ENCODE data around the gene PCMT1.

The PCMT1 gene

GRCh38 chr6:149833651-149834050, 84.1 kb downstream of the PCMT1 start:
- Histone ChIP-seq H2AFZ (ENCODE audit: insufficient read depth, low read length, poor library complexity) (no peak overlapping the region), H3K4me1 (ENCODE audit: control insufficient read depth in 1 of 2, insufficient read depth in 2 of 2, low read length in 2 of 2) (no peaks in the 10 kb centered on the region), H3K9ac (ENCODE audit: low read length) (no peak overlapping the region), H2BK12ac (ENCODE audit: low read length) (no peak overlapping the region), H3K18ac (ENCODE audit: low read length) (no peak overlapping the region), H3K9me3 (ENCODE audit: insufficient read depth, low read depth, low read length) (peaks cover 1% of the 10 kb centered on the region), H3K27me3 (ENCODE audit: insufficient read depth, low read length) (no peaks in the 10 kb centered on the region), H3K14ac (ENCODE audit: low read length) (no peak overlapping the region), H4K12ac (ENCODE audit: low read depth, low read length) (no peak overlapping the region), H4K91ac (ENCODE audit: low read depth, low read length) (no peak overlapping the region), H3K79me2 (ENCODE audit: control insufficient read depth, insufficient read depth, low read length, poor library complexity) (no peaks in the 10 kb centered on the region), H3K4me3 (ENCODE audit: low read depth, low read length) (no peak overlapping the region), H3K4ac (ENCODE audit: low read depth, low read length) (no peak overlapping the region), H3K23ac (ENCODE audit: low read length) (no peak overlapping the region), H3K36me3 (ENCODE audit: control insufficient read depth in 1 of 2, insufficient read depth in 2 of 2, low read length in 2 of 2) (no peaks in the 10 kb centered on the region), H3K79me1 (ENCODE audit: low read length) (no peaks in the 10 kb centered on the region), H2BK5ac (ENCODE audit: low read depth, low read length, poor library complexity) (no peak overlapping the region), H3K27ac (ENCODE audit: low read depth, low read length) (no peak overlapping the region), H2BK120ac (ENCODE audit: insufficient read depth, low read length, poor library complexity) (no peak overlapping the region), H3K4me2 (ENCODE audit: low read length) (no peak overlapping the region), H2AK5ac (ENCODE audit: low read length) (no peak overlapping the region), H4K8ac (ENCODE audit: low read depth, low read length) (no peak overlapping the region)
- WGBS (ENCODE audit: extremely low coverage, insufficient coverage, insufficient read length): no CpG with 5 or more reads among the region's 3 CpGs
- DNase-seq: no peak

GRCh38 chr6:149834513-149835481, 85.3 kb downstream of the PCMT1 start:
- no peak overlapping the region for H2BK12ac ChIP-seq (ENCODE audit: low read length)
- H2AFZ ChIP-seq (ENCODE audit: insufficient read depth, low read length, poor library complexity): no peak overlapping the region
- H3K23ac ChIP-seq (ENCODE audit: low read length): no peak overlapping the region
- WGBS (ENCODE audit: extremely low coverage, insufficient coverage, insufficient read length): no CpG with 5 or more reads among the region's 5 CpGs
- no peak overlapping the region for H3K27ac ChIP-seq (ENCODE audit: low read depth, low read length)
- no peak overlapping the region for H4K12ac ChIP-seq (ENCODE audit: low read depth, low read length)
- no peak overlapping the region for H2AK5ac ChIP-seq (ENCODE audit: low read length)
- H4K8ac ChIP-seq (ENCODE audit: low read depth, low read length): no peak overlapping the region
- H3K14ac ChIP-seq (ENCODE audit: low read length): no peak overlapping the region
- peak; percentile 72 to 92 for DNase-seq
- H3K4me1 ChIP-seq (ENCODE audit: control insufficient read depth in 1 of 2, insufficient read depth in 2 of 2, low read length in 2 of 2): no peaks in the 10 kb centered on the region
- no peak overlapping the region for H2BK5ac ChIP-seq (ENCODE audit: low read depth, low read length, poor library complexity)
- H3K79me1 ChIP-seq (ENCODE audit: low read length): no peaks in the 10 kb centered on the region
- no peak overlapping the region for H3K9ac ChIP-seq (ENCODE audit: low read length)
- no peak overlapping the region for H3K4me2 ChIP-seq (ENCODE audit: low read length)
- no peak overlapping the region for H3K4ac ChIP-seq (ENCODE audit: low read depth, low read length)
- H3K79me2 ChIP-seq (ENCODE audit: control insufficient read depth, insufficient read depth, low read length, poor library complexity): no peaks in the 10 kb centered on the region
- H4K91ac ChIP-seq (ENCODE audit: low read depth, low read length): no peak overlapping the region
- no peak overlapping the region for H3K4me3 ChIP-seq (ENCODE audit: low read depth, low read length)
- no peak overlapping the region for H3K18ac ChIP-seq (ENCODE audit: low read length)
- no peaks in the 10 kb centered on the region for H3K27me3 ChIP-seq (ENCODE audit: insufficient read depth, low read length)
- peaks cover 1% of the 10 kb centered on the region for H3K9me3 ChIP-seq (ENCODE audit: insufficient read depth, low read depth, low read length)
- H3K36me3 ChIP-seq (ENCODE audit: control insufficient read depth in 1 of 2, insufficient read depth in 2 of 2, low read length in 2 of 2): no peaks in the 10 kb centered on the region
- H2BK120ac ChIP-seq (ENCODE audit: insufficient read depth, low read length, poor library complexity): no peak overlapping the region

GRCh38 chr6:149840345-149841075, 91.0 kb downstream of the PCMT1 start:
- H2BK12ac ChIP-seq (ENCODE audit: low read length): no peak overlapping the region
- no peak overlapping the region for H3K18ac ChIP-seq (ENCODE audit: low read length)
- no peak overlapping the region for H2BK5ac ChIP-seq (ENCODE audit: low read depth, low read length, poor library complexity)
- peaks cover 0 to 3% of the 10 kb centered on the region in 2 experiments for H3K4me1 ChIP-seq (ENCODE audit: control insufficient read depth in 1 of 2, insufficient read depth in 2 of 2, low read length in 2 of 2)
- H3K9ac ChIP-seq (ENCODE audit: low read length): no peak overlapping the region
- H2AK5ac ChIP-seq (ENCODE audit: low read length): no peak overlapping the region
- no peak overlapping the region for H3K4me2 ChIP-seq (ENCODE audit: low read length)
- H3K36me3 ChIP-seq (ENCODE audit: control insufficient read depth in 1 of 2, insufficient read depth in 2 of 2, low read length in 2 of 2): no peaks in the 10 kb centered on the region
- no peak overlapping the region for H4K91ac ChIP-seq (ENCODE audit: low read depth, low read length)
- no peaks in the 10 kb centered on the region for H3K27me3 ChIP-seq (ENCODE audit: insufficient read depth, low read length)
- H3K14ac ChIP-seq (ENCODE audit: low read length): no peak overlapping the region
- no peak overlapping the region for H3K27ac ChIP-seq (ENCODE audit: low read depth, low read length)
- H3K23ac ChIP-seq (ENCODE audit: low read length): no peak overlapping the region
- WGBS (ENCODE audit: extremely low coverage, insufficient coverage, insufficient read length): no CpG with 5 or more reads among the region's 8 CpGs
- no peak overlapping the region for H2BK120ac ChIP-seq (ENCODE audit: insufficient read depth, low read length, poor library complexity)
- H3K4ac ChIP-seq (ENCODE audit: low read depth, low read length): no peak overlapping the region
- H3K79me2 ChIP-seq (ENCODE audit: control insufficient read depth, insufficient read depth, low read length, poor library complexity): no peaks in the 10 kb centered on the region
- DNase-seq: peak; percentile 98 to 99
- no peak overlapping the region for H4K8ac ChIP-seq (ENCODE audit: low read depth, low read length)
- H3K4me3 ChIP-seq (ENCODE audit: low read depth, low read length): no peak overlapping the region
- H2AFZ ChIP-seq (ENCODE audit: insufficient read depth, low read length, poor library complexity): no peak overlapping the region
- H3K79me1 ChIP-seq (ENCODE audit: low read length): no peaks in the 10 kb centered on the region
- H3K9me3 ChIP-seq (ENCODE audit: insufficient read depth, low read depth, low read length): no peaks in the 10 kb centered on the region
- no peak overlapping the region for H4K12ac ChIP-seq (ENCODE audit: low read depth, low read length)

- H3K4me2 ChIP-seq (ENCODE audit: low read length): no peak overlapping the region
- H3K9me3 ChIP-seq (ENCODE audit: insufficient read depth, low read depth, low read length): no peaks in the 10 kb centered on the region
- H3K79me1 ChIP-seq (ENCODE audit: low read length): no peaks in the 10 kb centered on the region
- no peak overlapping the region for H4K8ac ChIP-seq (ENCODE audit: low read depth, low read length)
- H3K27me3 ChIP-seq (ENCODE audit: insufficient read depth, low read length): no peaks in the 10 kb centered on the region
- H4K12ac ChIP-seq (ENCODE audit: low read depth, low read length): no peak overlapping the region
- no peaks in the 10 kb centered on the region for H3K79me2 ChIP-seq (ENCODE audit: control insufficient read depth, insufficient read depth, low read length, poor library complexity)
- no peak overlapping the region for H3K18ac ChIP-seq (ENCODE audit: low read length)
- no peak overlapping the region for H2BK120ac ChIP-seq (ENCODE audit: insufficient read depth, low read length, poor library complexity)
- no peak overlapping the region for H3K4ac ChIP-seq (ENCODE audit: low read depth, low read length)
- H3K14ac ChIP-seq (ENCODE audit: low read length): no peak overlapping the region
- H2BK5ac ChIP-seq (ENCODE audit: low read depth, low read length, poor library complexity): no peak overlapping the region
- H3K23ac ChIP-seq (ENCODE audit: low read length): no peak overlapping the region
- DNase-seq: peak; percentile 88 to 96
- H3K36me3 ChIP-seq (ENCODE audit: control insufficient read depth in 1 of 2, insufficient read depth in 2 of 2, low read length in 2 of 2): no peaks in the 10 kb centered on the region
- H2BK12ac ChIP-seq (ENCODE audit: low read length): no peak overlapping the region
- no peak overlapping the region for H3K4me3 ChIP-seq (ENCODE audit: low read depth, low read length)
- no peak overlapping the region for H4K91ac ChIP-seq (ENCODE audit: low read depth, low read length)
- H2AFZ ChIP-seq (ENCODE audit: insufficient read depth, low read length, poor library complexity): no peak overlapping the region
- H2AK5ac ChIP-seq (ENCODE audit: low read length): no peak overlapping the region
- no peak overlapping the region for H3K27ac ChIP-seq (ENCODE audit: low read depth, low read length)
- no CpG with 5 or more reads among the region's 7 CpGs for WGBS (ENCODE audit: extremely low coverage, insufficient coverage, insufficient read length)
- no peak overlapping the region for H3K9ac ChIP-seq (ENCODE audit: low read length)
- peaks cover 6 to 12% of the 10 kb centered on the region in 2 experiments for H3K4me1 ChIP-seq (ENCODE audit: control insufficient read depth in 1 of 2, insufficient read depth in 2 of 2, low read length in 2 of 2)
Measured at GRCh38 chr6:149842331-149842730, 92.8 kb downstream of the PCMT1 start.

Data from trophoblast cell (in vitro differentiated cells and primary cell).